Measurements from ENCODE around the gene TGFBRAP1.

TGFBRAP1 gene

GRCh38 chr2:105307550-105307949 lies 22.0 kb downstream of the TGFBRAP1 start:
- no peak for TF ChIP-seq CTCF (conservative IDR thresholded peaks at IDR 0.05; ENCODE audit: low read depth)
- DNase-seq (ENCODE audit: low spot score): no peak
- ChIA-PET POLR2A (ENCODE audit: low non-redundant PET) (no interaction called here), CTCF (interaction anchor here (0.7 kb wide), 1 partner anchor 15 kb away, joined by 3 read pairs; no protein-coding TSS in a partner anchor)
- H3K27ac ChIP-seq: no peak overlapping the region

- H3K27ac ChIP-seq: no peak overlapping the region
- CTCF ChIA-PET: interaction anchor here (0.7 kb wide), 1 partner anchor 16 kb away, joined by 3 read pairs; no protein-coding TSS in a partner anchor
- POLR2A ChIA-PET (ENCODE audit: low non-redundant PET): no interaction called here
- DNase-seq (ENCODE audit: low spot score): no peak
- no peak for TF ChIP-seq CTCF (conservative IDR thresholded peaks at IDR 0.05; ENCODE audit: low read depth)
Measured at GRCh38 chr2:105307146-105307545, 22.4 kb downstream of the TGFBRAP1 start.

- ChIA-PET POLR2A (ENCODE audit: low non-redundant PET) (no interaction called here), CTCF (interaction anchor here (0.9 kb wide), 1 partner anchor 23 kb away, joined by 4 read pairs; no protein-coding TSS in a partner anchor)
- no peak for DNase-seq (ENCODE audit: low spot score)
- H3K27ac ChIP-seq: no peak overlapping the region
- TF ChIP-seq CTCF (conservative IDR thresholded peaks at IDR 0.05; ENCODE audit: low read depth): no peak
Measured at GRCh38 chr2:105301646-105302045, 27.9 kb downstream of the TGFBRAP1 start.

- no peak for TF ChIP-seq CTCF (conservative IDR thresholded peaks at IDR 0.05; ENCODE audit: low read depth)
Measured at GRCh38 chr2:105299290-105299689, 30.2 kb downstream of the TGFBRAP1 start.

GRCh38 chr2:105298017-105298416 lies 31.5 kb downstream of the TGFBRAP1 start:
- no peak for TF ChIP-seq CTCF (conservative IDR thresholded peaks at IDR 0.05; ENCODE audit: low read depth)
- ChIA-PET CTCF (interaction anchor here (0.7 to 1.0 kb wide), 2 partner anchors 25 to 27 kb away, joined by 3 to 5 read pairs; no protein-coding TSS in a partner anchor), POLR2A (ENCODE audit: low non-redundant PET) (no interaction called here)
- no peak for DNase-seq (ENCODE audit: low spot score)
- H3K27ac ChIP-seq: no peak overlapping the region

More at GRCh38 chr2:105299290-105299689, 30.2 kb downstream of the TGFBRAP1 start:
- no peak for DNase-seq (ENCODE audit: low spot score)
- no peak overlapping the region for H3K27ac ChIP-seq
- ChIA-PET CTCF (interaction anchor here (0.6 to 1.2 kb wide), 3 partner anchors 23 to 258 kb away, joined by 4 to 5 read pairs (median 5); no protein-coding TSS in a partner anchor), POLR2A (ENCODE audit: low non-redundant PET) (no interaction called here)

GRCh38 chr2:105297216-105297615 lies 32.3 kb downstream of the TGFBRAP1 start:
- DNase-seq (ENCODE audit: low spot score): no peak
- TF ChIP-seq CTCF (conservative IDR thresholded peaks at IDR 0.05; ENCODE audit: low read depth): no peak
- CTCF ChIA-PET: no interaction called here
- POLR2A ChIA-PET (ENCODE audit: low non-redundant PET): no interaction called here
- no peak overlapping the region for H3K27ac ChIP-seq

Data from RWPE1 (cell line).